ENCODE data around the gene MAPK4.

Gene MAPK4

GRCh38 chr18:50656396-50656795, 96.5 kb downstream of the MAPK4 start:
- DNase-seq: no peak

- no peak for DNase-seq
These were observed 97.1 kb downstream of the MAPK4 start for GRCh38 chr18:50656841-50657470.

DNA sequence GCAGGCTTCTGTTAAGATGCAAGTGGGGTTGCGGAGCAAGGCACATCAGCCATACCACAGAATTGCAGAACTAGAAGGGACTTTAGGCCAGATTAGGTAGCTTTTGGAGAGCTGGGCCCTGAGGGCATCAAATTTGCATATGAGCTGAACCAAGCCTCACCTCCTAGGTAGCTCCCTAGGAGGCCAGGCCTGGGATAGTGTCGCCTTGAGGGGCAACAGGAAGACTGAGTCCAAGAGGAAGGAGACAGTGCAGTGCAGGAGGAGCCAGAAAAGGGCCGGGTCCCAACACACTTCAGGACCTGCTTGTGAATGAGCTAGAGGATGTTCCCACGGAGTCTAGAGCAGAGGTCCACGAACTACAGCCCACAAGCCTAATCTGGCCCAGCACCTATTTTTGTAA, 98.7 kb downstream of the MAPK4 start:
- no peak for DNase-seq

DNA sequence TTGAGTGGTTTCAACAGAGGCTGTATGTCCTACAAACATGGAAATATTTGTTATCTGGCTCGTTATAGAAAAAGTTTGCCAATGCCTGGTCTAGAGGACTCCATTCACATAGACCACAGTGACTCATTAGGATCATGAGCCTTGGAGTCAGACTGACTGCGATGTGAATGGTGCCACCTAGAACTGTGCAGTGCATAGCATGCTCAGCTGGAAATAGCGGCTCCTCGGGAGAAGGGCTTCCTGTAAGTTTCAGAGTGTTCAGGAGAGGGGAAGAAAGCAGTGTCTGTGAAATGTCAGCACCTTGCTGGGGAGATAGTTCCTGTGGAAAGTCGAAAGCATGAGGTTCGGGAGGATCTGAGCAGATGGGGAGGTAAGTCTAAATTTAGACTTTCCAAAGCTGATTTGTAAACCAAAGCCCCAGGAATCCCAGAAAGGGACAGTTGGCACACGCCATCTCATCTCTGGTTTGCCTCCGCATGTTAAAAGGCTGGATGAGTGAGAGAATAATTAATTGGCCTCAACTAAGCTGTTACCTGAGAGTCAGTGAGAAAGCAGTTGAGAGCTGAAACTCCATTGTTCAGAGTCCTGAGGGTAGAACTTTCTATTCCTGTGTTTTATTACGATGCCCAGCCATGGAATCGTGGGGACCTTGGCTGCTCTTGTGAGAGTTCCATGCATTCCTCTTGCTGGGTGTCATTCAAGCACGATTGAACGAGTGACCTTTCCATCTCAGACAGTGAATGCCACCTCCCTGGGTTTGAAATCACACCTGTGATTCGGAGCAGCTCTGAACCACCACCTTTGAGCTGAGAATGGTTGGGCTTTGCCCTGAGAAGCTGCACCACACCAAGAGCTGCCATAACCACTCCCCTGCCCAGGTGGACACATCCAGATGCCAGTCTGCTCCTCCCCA, 99.5 kb downstream of the MAPK4 start:
- no peak for DNase-seq

DNA sequence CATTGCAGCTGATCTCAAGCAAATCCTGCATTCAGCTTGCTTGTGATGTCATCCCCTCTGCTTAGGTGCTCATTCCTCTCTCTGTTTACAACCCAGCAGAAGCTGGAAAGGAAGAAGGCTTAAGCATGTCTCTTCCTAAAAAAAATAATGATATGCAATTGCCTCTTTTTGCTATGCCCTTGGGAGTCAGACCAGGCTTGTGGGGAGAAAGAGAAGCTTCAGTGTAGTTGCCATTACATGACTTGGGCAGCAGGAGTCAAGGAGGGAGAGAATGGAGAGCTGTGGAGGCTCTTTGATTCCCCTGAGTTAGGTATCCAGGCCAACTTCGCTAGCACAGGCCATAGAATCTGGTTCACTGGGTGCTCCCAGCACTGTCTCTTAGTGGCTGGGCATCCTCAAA, 101.1 kb downstream of the MAPK4 start:
- no peak for DNase-seq

DNA sequence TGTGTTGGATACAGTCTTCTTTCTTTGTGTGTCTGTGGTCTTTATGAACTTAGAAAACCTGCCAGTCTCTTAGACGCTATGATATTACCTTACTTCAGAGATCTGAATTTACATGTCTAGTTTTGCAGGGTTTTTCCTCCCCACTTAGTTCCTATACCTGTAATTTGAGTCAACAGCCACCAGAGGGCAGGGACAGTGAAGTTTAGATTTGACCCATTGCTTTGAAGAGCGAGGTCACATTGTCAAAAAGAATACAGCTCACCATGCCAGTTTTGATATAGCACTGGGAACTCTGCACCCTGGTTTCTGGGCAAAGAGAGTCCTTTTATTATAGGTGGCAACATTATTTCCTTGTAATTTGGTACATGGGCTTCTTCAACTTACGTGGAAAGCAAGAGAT, 102.3 kb downstream of the MAPK4 start:
- no peak for DNase-seq

DNA sequence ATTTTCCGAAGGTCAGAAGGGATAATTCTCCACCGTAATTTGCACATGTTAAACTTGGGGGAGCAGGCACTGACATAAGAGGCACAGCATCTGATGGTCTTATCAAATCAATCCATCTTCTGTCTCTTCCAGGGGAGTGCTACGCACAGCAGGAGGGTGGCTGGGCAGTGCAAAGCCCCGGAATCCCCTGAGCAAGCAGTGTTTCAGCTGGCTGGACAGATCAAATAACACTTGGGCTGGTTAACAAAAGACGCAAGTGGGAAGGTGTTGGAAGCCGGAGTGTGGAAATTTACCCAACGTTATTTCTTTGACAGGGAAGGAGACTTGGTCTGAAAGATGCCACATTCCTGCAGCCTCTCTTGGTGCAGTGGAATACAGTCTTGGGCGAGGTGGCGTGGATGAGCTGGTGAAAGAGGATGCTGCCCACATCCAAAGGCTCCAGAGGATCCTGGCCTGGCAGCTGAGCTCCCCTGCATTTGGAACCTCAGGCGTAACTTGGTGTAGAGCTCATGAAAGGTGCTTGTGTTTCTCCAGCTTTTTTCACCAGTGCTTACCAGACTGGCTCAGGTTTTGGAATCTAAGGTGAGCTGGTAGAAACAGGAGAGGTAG, 103.0 kb downstream of the MAPK4 start:
- DNase-seq: no peak

- no peak for DNase-seq
These were observed 103.9 kb downstream of the MAPK4 start for GRCh38 chr18:50663626-50664441.

DNA sequence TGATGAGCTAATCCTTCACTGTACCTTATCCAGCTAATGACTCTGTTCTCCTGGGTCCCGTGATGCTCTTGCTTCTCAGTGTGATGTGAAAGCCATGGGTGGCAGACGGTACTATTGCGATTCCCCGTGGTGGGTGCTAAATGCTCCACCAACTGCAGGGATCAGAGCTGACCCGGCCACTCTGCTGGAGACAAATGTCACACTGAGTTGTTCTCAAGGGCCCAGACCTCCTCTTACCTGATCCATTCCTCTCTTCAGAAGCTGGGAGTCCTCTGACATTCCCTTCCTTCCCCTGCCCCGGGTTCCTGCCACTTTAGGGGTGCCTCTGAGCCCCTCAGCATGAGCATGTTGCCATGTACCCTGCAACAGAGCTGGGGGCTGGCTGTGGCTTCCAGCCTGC, 105.1 kb downstream of the MAPK4 start:
- DNase-seq: no peak

DNA sequence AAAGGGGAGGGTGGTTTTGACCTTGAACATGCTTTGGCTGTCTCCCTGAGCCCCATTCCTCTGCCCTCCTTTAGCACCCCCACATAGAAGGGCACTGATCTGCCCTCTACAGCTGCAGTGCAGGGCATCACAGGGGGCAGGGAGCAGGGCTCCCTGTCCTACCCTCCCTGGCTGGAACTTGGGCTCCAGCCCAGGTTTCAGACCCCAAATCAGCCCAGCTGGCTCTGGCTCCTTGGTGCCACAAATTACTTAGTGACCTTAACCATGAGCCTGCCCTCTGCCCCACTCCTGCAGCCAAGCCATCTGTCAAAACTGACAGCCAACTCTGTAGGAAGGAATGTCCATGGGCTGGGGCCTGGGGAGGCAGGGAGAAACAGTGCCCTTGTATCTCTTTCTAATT, 105.6 kb downstream of the MAPK4 start:
- DNase-seq: no peak

DNA sequence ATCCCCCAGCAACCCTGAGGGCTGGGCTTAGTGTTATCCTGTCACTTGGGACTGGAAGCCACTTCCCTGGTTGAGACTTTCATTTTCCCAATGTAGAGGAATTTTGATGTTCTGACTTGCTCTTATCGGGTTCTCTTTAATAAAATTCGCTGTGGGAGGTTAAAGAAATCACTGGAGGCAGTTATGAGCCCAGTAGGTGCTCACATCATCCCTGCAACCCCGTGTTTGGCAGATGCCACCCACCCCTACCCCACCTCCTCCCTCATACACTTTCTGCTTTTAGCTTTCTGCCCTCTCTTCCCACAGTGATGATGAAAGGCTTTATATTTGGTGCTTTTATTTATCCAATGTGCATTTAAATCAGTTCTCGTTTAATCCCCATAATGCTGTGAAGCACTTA, 106.6 kb downstream of the MAPK4 start:
- DNase-seq: no peak

GRCh38 chr18:50671376-50671775, 111.5 kb downstream of the MAPK4 start:
- no peak for DNase-seq

GRCh38 chr18:50674307-50674980, 114.6 kb downstream of the MAPK4 start:
- no peak for DNase-seq

DNA sequence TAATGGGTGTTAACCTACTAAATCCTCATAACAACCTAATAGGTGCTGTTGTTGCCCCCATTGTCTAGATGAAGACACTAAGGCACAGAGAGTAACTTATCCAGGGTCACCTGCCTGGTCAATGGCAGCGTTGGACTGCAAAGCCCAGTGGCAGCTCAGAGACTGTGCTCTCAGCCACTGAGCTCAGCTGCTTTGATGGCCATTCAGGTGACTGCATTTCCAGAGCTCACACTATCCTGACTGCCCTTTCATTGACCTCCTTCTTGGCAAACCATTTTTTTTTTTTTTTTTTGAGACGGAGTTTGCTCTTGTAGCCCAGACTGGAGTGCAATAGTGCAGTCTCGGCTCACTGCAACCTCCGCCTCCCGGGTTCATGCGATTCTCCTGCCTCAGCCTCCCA, 115.2 kb downstream of the MAPK4 start:
- no peak for DNase-seq

GRCh38 chr18:50678651-50679050, 118.8 kb downstream of the MAPK4 start:
- no peak for DNase-seq

DNA sequence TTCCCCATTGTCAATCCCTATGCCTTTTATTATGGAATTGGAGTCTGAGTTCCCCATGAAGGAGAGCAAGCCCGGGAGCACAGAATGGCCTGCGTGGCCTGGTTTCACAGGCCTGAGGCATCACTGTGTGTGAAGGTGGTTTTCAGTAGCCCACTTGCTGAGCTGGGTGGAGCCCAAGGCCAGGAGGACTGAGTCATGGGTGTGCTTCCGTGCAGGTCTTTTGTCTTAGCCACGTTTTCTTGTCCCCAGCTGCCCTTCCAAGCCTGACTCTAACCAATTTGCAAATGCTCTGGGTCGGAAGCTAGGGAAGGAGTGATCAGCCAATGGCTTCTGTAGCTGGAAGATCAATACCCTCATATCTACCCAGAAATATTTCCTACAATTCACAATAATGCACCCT, 119.2 kb downstream of the MAPK4 start:
- DNase-seq: no peak

DNA sequence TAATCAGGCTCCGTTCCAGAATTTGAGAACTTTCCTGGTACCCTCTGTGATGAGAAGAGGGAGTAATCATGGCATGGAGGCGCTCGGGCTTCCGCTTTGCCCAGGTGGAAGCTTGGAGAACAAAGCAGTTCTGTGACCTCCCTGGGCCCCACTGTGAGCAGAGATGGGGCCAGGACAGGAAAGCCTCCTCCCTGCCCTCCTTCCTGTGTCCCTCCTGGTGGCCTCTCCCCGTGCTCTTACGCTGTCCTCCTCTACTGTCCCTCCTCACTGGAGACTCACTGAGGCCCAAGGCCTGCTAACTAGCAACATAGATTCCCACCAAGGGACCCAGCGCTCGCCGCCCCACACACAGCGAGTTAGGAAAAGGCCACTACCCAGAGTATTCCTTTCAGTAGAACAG, 119.8 kb downstream of the MAPK4 start:
- DNase-seq: no peak

DNA sequence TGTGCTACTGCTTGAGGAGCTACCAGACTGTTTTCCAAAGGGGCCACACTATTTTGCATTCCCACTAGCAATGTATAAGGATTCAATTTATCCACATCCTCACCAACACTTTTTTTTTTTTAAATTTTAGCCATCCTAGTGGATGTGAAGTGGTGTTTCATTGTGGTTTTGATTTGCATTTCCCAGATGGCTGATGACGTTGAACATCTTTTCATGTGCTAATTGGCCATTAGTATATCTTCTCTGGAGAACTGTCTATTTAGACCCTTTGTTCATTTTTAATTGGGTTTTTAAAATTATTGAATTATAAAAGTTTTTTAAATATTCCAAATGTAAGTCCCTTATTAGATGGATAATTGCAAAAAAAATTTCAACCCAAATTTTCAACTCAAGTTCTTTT, 121.1 kb downstream of the MAPK4 start:
- DNase-seq: no peak

- DNase-seq: no peak
These were observed 123.0 kb downstream of the MAPK4 start for GRCh38 chr18:50682852-50683251.

DNA sequence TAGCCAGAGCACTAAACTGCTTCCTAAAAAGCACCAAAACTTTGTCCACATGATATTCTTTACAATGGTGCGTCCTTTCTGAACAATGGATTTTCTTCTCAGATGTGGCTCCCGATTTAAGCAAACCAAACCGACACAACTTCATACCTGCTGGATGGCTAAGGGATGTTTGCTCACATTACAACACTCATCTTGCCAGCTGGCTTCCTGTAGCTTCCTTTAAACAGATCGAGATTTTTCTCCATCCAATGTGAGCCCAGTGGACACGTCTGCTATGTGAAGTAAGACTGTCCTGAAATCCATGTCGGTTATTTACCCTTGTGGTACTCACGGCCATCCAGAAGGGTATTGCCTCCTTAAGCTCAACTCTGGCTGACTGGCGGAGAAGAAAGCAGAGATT, 126.5 kb downstream of the MAPK4 start:
- no peak for DNase-seq

DNA sequence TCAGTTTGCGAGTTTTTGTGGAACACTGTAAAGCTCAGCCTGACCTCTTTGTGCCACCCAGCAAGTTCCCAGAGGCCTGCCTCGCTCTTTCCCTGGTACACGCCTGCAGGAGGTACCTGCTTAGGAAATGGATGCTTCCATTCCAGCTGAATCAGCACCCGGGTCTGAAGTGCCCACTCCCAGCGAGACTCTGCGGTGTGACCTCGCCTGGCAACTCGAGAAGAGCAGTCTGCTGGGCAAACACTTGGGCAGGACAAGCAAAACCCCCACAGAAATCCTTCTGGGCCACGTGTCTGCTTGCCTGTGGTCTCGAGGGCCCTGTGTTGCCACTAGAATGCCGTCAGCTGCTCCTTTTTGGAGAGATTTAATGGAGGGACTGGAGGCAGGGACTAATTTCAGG, 127.6 kb downstream of the MAPK4 start:
- DNase-seq: no peak

GRCh38 chr18:50689578-50689977, 129.7 kb downstream of the MAPK4 start:
- DNase-seq: no peak

GRCh38 chr18:50694147-50694546, 134.3 kb downstream of the MAPK4 start:
- DNase-seq: no peak

Data from activated T-cell treated with anti-CD3 and anti-CD28 coated beads for 4 hours (primary cell).